Fibroblast of lung (primary cell): ENCODE measurements around the gene ZSCAN5C. TPM values are rescaled to one million over a fixed set of nuclear protein-coding genes. Genes with fewer than 3 reads are reported as not detected.
"Not testable (repeated sequence)": the region's sequence is repeated elsewhere in the genome, so short reads cannot be mapped to it uniquely, and the experiment has no call there.

Experiments
- DNase-seq, 2 donors: peaks; one replicate each; pipeline versions ENCODE4 v3.0.0 to v3.0.0-alpha.2; 2010; ENCODE audit warnings: low read depth in 2 of 2
- H2AFZ ChIP-seq: 2 replicates; pipeline ENCODE4 v1.5.1; 2012; ENCODE audit warnings: low read length, control low read depth, inconsistent platforms
- H3K27ac ChIP-seq: 2 replicates; pipeline ENCODE4 v1.5.1; 2011; ENCODE audit warnings: low read length, control low read depth; ENCODE audit not compliant: insufficient read depth
- H3K27me3 ChIP-seq: 2 replicates; pipeline ENCODE4 v1.5.1; 2011; ENCODE audit warnings: mild to moderate bottlenecking, low read length; ENCODE audit not compliant: control insufficient read depth, insufficient read depth
- H3K36me3 ChIP-seq: 2 replicates; pipeline ENCODE4 v1.5.1; 2011; ENCODE audit warnings: low read length; ENCODE audit not compliant: control insufficient read depth, insufficient read depth
- H3K4me1 ChIP-seq: 2 replicates; pipeline ENCODE4 v1.5.1; 2011; ENCODE audit warnings: low read length; ENCODE audit not compliant: control insufficient read depth, insufficient read depth; ENCODE audit errors: extremely low read depth
- H3K4me2 ChIP-seq: 2 replicates; pipeline ENCODE4 v1.5.1; 2011; ENCODE audit warnings: low read length, control low read depth; ENCODE audit not compliant: insufficient read depth; ENCODE audit errors: extremely low read depth
- H3K4me3 ChIP-seq, 4 experiments: fragments of 200-600 bp in 1 of 4; sonication (generic) in 1 of 4; replicated peaks in 1 of 4; 2 replicates each; pipeline ENCODE4 v1.5.1; 2011 to 2016; ENCODE audit warnings: low read length in 4 of 4, low read depth in 3 of 4, mild to moderate bottlenecking in 3 of 4, control low read depth in 2 of 4, inconsistent platforms in 1 of 4, mixed read lengths in 1 of 4; ENCODE audit not compliant: insufficient read depth in 1 of 4; ENCODE audit errors: control extremely low read depth in 1 of 4
- H3K79me2 ChIP-seq: 2 replicates; pipeline ENCODE4 v1.5.1; 2012; ENCODE audit warnings: mild to moderate bottlenecking, low read length, inconsistent platforms; ENCODE audit not compliant: control insufficient read depth, insufficient read depth
- H3K9ac ChIP-seq: 2 replicates; pipeline ENCODE4 v1.5.1; 2011; ENCODE audit warnings: mild to moderate bottlenecking, low read length, control low read depth; ENCODE audit not compliant: insufficient read depth
- H3K9me3 ChIP-seq: 2 replicates; pipeline ENCODE4 v1.5.1; 2012; ENCODE audit warnings: low read depth, low read length; ENCODE audit not compliant: control insufficient read depth, insufficient read depth
- H4K20me1 ChIP-seq: 2 replicates; pipeline ENCODE4 v1.5.1; 2011; ENCODE audit warnings: low read length; ENCODE audit not compliant: control insufficient read depth, insufficient read depth; ENCODE audit errors: extremely low read depth
- CTCF ChIP-seq, 2 donors: IDR thresholded peaks in 1 of 2; conservative IDR thresholded peaks in 1 of 2; 1 replicate in 1 of 2; 2 replicates in 1 of 2; pipeline ENCODE4 v1.5.1; 2011 to 2012; ENCODE audit warnings: low read length in 2 of 2, control low read depth in 1 of 2, inconsistent platforms in 1 of 2, low read depth in 1 of 2, mild to moderate bottlenecking in 1 of 2
- EZH2 ChIP-seq: IDR thresholded peaks from 2 replicates; pipeline ENCODE4 v1.5.1; 2012; ENCODE audit warnings: low read length, control low read depth, mild to moderate bottlenecking; ENCODE audit errors: missing control alignments
- polyA plus RNA-seq, 2 donors: library from polyadenylated mRNA; depleted of rRNA in 1 of 2; stranded (reverse) in 1 of 2; unstranded in 1 of 2; fragments of >200 nt; gene quantifications; 2 replicates each; pipeline ENCODE4 v1.2.1, GENCODE V29; 2011 to 2012; ENCODE audit warnings: missing spikeins in 1 of 2
- total RNA-seq: library from RNA; depleted of rRNA; stranded (reverse); fragments of >200 nt; gene quantifications from 2 replicates; pipeline ENCODE4 v1.2.1, GENCODE V29; 2014

Gene ZSCAN5C
- total and polyA plus RNA-seq, 2 donors (not counting 1 experiment from before 2014, with no cell fraction given), result not detected

- H3K27me3 ChIP-seq, result no peaks in the 10 kb centered on the region
- no peaks in the 10 kb centered on the region for H4K20me1 ChIP-seq
- no peak overlapping the region for H2AFZ ChIP-seq
- H3K9me3 ChIP-seq, result no peaks in the 10 kb centered on the region
- no peak overlapping the region for H3K9ac ChIP-seq
- no peak overlapping the region for H3K4me2 ChIP-seq
- H3K36me3 ChIP-seq, result no peaks in the 10 kb centered on the region
- no peak overlapping the region for H3K4me3 ChIP-seq
- TF ChIP-seq CTCF (conservative IDR thresholded peaks at IDR 0.05 in 1 of 2, IDR thresholded peaks at IDR 0.05 in 1 of 2; ENCODE audit: low read depth in 1 of 2, low read length in 2 of 2) (no peak), EZH2 (no peak)
- DNase-seq, result no peak
- H3K79me2 ChIP-seq, result no peaks in the 10 kb centered on the region
- H3K4me1 ChIP-seq, result no peaks in the 10 kb centered on the region
- no peak overlapping the region for H3K27ac ChIP-seq
Measured at GRCh38 chr19:56191115-56191514, 11.0 kb upstream of the ZSCAN5C start.

- Histone ChIP-seq H3K4me1 (no peaks in the 10 kb centered on the region), H3K79me2 (no peaks in the 10 kb centered on the region), H3K4me2 (no peak overlapping the region), H3K36me3 (no peaks in the 10 kb centered on the region), H3K9ac (no peak overlapping the region), H3K27ac (no peak overlapping the region), H3K4me3 (no peak overlapping the region), H3K27me3 (no peaks in the 10 kb centered on the region), H2AFZ (no peak overlapping the region), H4K20me1 (no peaks in the 10 kb centered on the region), H3K9me3 (no peaks in the 10 kb centered on the region)
- TF ChIP-seq EZH2 (no peak), CTCF (conservative IDR thresholded peaks at IDR 0.05 in 1 of 2, IDR thresholded peaks at IDR 0.05 in 1 of 2; ENCODE audit: low read depth in 1 of 2, low read length in 2 of 2) (no peak)
- no peak for DNase-seq
Measured at GRCh38 chr19:56191711-56192110, 10.4 kb upstream of the ZSCAN5C start.

- Histone ChIP-seq H3K9me3 (no peaks in the 10 kb centered on the region), H3K4me2 (no peak overlapping the region), H3K36me3 (no peaks in the 10 kb centered on the region), H4K20me1 (no peaks in the 10 kb centered on the region), H3K4me3 (no peak overlapping the region), H3K4me1 (no peaks in the 10 kb centered on the region), H3K9ac (no peak overlapping the region), H3K27me3 (no peaks in the 10 kb centered on the region), H3K79me2 (no peaks in the 10 kb centered on the region), H3K27ac (no peak overlapping the region), H2AFZ (no peak overlapping the region)
- TF ChIP-seq EZH2 (no peak), CTCF (conservative IDR thresholded peaks at IDR 0.05 in 1 of 2, IDR thresholded peaks at IDR 0.05 in 1 of 2; ENCODE audit: low read depth in 1 of 2, low read length in 2 of 2) (no peak)
- DNase-seq, result no peak
Measured at GRCh38 chr19:56193981-56194640, 8.0 kb upstream of the ZSCAN5C start.

- H3K4me1 ChIP-seq, H3K4me2 ChIP-seq, H3K27ac ChIP-seq, H3K79me2 ChIP-seq, H3K36me3 ChIP-seq, H4K20me1 ChIP-seq, H3K9ac ChIP-seq, H3K27me3 ChIP-seq, H3K9me3 ChIP-seq, DNase-seq, H3K4me3 ChIP-seq, H2AFZ ChIP-seq: not testable (repeated sequence)
Measured at GRCh38 chr19:56197646-56198045, 4.4 kb upstream of the ZSCAN5C start, which contains the start of gene ZSCAN5B. Gene ZSCAN5B (minus strand): TSS chr19:56197783. CDS start chr19:56193052, 4,731 bp downstream.
